ENCODE results near the gene TAS2R38. TPM values are rescaled to one million over a fixed set of nuclear protein-coding genes. Genes with fewer than 3 reads are reported as not detected.
"Not testable (repeated sequence)": the region's sequence is repeated elsewhere in the genome, so short reads cannot be mapped to it uniquely, and the experiment has no call there.

Gene TAS2R38
- polyA plus RNA-seq, 1 donor from 2014 or later: not detected

DNA sequence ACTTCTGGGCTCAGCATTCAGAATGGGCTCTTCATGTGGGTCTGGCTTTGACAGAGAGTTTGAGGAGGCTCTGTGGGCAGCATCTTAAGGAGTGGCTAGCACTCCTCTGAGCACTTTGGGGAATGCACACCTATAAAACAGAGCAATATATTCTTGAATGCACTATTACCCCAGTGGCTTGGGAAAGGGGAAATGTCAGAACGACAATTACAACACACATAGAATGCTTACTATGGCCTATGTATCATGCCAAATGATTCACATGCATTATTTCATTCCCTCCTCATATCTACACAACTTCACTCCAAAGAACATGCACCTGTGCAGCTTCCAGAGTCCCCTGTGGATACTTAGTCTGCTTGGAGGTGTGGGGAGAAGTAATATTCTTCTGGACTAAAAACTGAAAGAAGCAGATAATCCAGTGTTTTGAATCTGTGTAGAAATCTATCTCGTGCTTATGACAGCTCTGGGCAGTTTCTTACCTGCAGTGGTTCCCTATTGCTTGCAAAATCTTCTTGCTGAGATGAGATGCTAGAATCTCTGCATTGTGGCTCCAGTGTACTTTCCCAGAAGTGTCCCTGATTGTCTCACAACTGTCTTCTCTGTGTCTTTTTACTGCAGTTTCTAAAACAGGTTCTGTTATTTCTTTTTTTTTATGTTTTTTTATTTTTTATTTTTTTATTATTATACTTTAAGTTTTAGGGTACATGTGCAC is 16.6 kb upstream of the TAS2R38 start:
- Mint-ChIP-seq H3K27me3 (peaks cover 1% of the 10 kb centered on the region), H3K27ac (no peak overlapping the region), H3K4me1 (no peaks in the 10 kb centered on the region), H3K36me3 (no peaks in the 10 kb centered on the region), H3K9me3 (peaks cover 0 to 8% (median 0%) of the 10 kb centered on the region in 3 donors), H3K4me3 (no peak overlapping the region)

DNA sequence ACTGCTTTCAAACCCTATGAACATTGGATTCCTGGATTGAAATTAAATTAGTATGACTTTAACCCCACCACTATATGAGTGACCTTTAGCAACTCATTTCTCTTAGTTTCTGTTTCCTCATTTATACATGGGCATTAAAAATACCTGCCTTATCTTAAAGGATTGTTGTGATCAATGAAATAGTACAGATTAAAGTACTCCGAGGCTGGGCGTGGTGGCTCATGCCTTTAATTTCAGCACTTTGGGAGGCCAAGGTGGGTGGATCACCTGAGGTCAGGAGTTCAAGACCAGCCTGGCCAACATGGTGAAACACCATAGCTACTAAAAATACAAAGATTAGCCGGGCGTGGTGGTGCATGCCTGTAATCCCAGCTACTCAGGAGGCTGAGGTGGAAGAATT is 14.2 kb upstream of the TAS2R38 start:
- H3K27ac Mint-ChIP-seq, H3K36me3 Mint-ChIP-seq, H3K4me1 Mint-ChIP-seq, H3K4me3 Mint-ChIP-seq, H3K9me3 Mint-ChIP-seq, H3K27me3 Mint-ChIP-seq: not testable (repeated sequence)

DNA sequence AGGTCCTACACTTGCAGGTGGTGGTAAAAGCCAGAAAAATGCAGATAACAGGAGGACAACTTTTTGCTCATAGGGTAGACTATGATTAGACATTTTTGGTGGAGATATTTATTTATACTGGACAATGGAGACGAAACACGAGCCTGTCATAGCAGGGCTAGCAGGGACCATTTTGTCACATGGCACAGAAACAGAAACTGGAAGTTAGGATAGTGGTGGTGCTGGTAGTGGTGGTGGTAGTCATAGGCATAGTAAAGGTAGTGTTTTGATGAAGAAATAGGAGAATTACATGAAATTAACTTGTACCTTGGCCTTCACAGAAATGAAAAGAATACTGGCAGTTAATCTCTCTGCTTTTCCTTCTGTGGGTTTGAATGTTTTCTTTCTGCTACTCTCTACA is 13.3 kb upstream of the TAS2R38 start:
- H3K27me3 Mint-ChIP-seq: peaks cover 1% of the 10 kb centered on the region
- peaks cover 0 to 5% (median 0%) of the 10 kb centered on the region in 3 donors for H3K9me3 Mint-ChIP-seq
- no peaks in the 10 kb centered on the region for H3K4me1 Mint-ChIP-seq
- no peak overlapping the region for H3K4me3 Mint-ChIP-seq
- no peaks in the 10 kb centered on the region for H3K36me3 Mint-ChIP-seq
- no peak overlapping the region for H3K27ac Mint-ChIP-seq

DNA sequence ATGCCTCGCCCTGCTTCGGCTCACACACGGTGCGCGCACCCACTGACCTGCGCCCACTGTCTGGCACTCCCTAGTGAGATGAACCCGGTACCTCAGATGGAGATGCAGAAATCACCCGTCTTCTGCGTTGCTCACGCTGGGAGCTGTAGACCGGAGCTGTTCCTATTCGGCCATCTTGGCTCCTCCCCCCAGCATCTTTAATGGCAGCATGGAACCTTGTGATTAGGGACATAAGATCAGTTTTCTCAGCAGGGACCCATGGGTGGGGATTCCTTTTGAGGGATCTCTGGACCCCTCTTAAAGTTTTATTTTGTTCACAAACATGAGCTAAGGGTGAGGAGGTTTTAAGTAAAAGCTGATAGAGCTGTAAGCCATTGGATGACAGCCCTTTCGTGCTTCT is 12.4 kb upstream of the TAS2R38 start:
- not testable (repeated sequence) for H3K4me3 Mint-ChIP-seq, H3K9me3 Mint-ChIP-seq, H3K27ac Mint-ChIP-seq, H3K27me3 Mint-ChIP-seq, H3K4me1 Mint-ChIP-seq, H3K36me3 Mint-ChIP-seq

DNA sequence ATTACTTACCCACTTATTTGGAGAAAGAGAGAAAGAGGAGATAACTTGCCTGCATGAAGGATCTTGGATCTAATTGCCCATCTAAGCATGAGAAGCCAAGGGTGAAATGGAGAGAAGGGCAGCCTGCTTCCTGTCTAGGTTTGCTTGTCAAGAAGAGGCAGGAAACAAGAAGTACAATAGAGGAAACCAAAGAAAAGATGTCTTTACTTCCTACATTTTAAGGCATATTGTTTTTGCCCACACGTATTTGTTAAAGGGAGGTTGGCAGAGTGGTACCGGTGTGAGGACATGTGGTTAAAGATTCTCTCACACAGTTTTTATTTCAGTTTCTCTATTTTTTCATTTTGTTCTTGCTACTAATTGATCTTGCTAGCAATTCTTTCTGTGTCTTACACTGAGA is 6.0 kb upstream of the TAS2R38 start:
- Mint-ChIP-seq H3K4me3 (no peak overlapping the region), H3K36me3 (no peaks in the 10 kb centered on the region), H3K4me1 (peaks cover 0 to 10% (median 7%) of the 10 kb centered on the region in 3 donors), H3K27me3 (peaks cover 1% of the 10 kb centered on the region), H3K9me3 (peaks cover 0 to 5% (median 0%) of the 10 kb centered on the region in 3 donors), H3K27ac (no peak overlapping the region)

DNA sequence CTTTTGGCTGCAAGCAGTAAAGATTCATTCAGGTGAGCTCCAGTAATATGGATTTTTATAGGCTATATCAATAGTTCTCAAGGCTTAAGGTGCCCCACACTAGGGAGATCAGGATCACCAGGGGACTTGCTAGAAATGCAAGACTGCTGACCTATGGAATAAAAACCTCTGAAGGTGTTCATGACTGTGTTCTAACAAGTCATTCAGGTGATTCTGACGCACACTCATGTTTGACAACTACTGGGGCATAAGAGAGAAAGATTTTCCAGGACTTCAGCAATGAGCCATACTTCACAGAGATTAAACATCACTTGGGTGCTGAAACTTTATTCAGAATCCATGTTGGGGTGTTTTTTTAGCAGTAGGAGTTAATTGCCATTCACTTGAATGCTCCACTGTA is 4.8 kb upstream of the TAS2R38 start:
- peaks cover 0 to 10% (median 7%) of the 10 kb centered on the region in 3 donors for H3K4me1 Mint-ChIP-seq
- H3K9me3 Mint-ChIP-seq: peaks cover 0 to 5% (median 0%) of the 10 kb centered on the region in 3 donors
- H3K4me3 Mint-ChIP-seq: peak overlapping the region in 1 of 4 donors; percentile 34
- H3K27ac Mint-ChIP-seq: no peak overlapping the region
- H3K36me3 Mint-ChIP-seq: no peaks in the 10 kb centered on the region
- peaks cover 1% of the 10 kb centered on the region for H3K27me3 Mint-ChIP-seq

DNA sequence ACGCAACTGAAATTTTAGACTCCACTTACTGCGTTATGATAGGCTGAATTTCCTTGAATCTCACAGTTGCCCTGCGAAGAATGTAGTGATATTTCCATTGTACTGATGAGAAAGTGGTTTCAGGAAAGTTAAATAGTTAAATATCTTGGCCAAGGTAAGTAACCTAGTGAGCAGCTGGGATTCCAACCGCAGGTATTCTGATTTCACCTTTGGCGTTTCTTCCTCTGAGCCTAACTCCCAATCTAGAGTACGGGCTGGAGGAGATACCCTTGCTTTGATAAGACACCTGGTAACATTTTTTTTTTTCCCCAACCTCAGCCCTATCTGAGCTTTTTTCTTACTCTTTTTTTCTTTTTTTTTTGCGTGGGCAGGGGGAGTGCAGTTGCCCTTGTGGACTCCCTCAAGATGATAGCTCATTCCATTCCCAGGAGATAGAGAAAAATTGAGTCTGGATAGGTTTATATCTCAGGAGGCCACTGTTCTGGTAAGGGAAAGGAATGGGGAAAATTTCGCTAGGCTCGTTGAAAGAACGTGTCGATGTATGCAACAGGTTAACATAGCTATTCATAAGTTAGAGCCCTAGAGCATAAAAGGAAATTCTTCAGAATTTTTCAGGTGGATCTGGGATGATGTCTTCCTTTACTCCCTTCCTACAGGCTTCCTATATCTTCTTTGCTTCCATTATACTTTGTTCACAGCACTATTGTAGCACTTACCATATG is 3.1 kb upstream of the TAS2R38 start:
- peaks cover 0 to 10% (median 7%) of the 10 kb centered on the region in 3 donors for H3K4me1 Mint-ChIP-seq
- peak overlapping the region in 2 of 3 donors; percentile 22 to 64 for H3K27ac Mint-ChIP-seq
- no peaks in the 10 kb centered on the region for H3K36me3 Mint-ChIP-seq
- peak overlapping the region; percentile 6 to 89 (median 78) for H3K4me3 Mint-ChIP-seq
- peaks cover 0 to 5% (median 0%) of the 10 kb centered on the region in 3 donors for H3K9me3 Mint-ChIP-seq
- H3K27me3 Mint-ChIP-seq: peaks cover 1% of the 10 kb centered on the region

DNA sequence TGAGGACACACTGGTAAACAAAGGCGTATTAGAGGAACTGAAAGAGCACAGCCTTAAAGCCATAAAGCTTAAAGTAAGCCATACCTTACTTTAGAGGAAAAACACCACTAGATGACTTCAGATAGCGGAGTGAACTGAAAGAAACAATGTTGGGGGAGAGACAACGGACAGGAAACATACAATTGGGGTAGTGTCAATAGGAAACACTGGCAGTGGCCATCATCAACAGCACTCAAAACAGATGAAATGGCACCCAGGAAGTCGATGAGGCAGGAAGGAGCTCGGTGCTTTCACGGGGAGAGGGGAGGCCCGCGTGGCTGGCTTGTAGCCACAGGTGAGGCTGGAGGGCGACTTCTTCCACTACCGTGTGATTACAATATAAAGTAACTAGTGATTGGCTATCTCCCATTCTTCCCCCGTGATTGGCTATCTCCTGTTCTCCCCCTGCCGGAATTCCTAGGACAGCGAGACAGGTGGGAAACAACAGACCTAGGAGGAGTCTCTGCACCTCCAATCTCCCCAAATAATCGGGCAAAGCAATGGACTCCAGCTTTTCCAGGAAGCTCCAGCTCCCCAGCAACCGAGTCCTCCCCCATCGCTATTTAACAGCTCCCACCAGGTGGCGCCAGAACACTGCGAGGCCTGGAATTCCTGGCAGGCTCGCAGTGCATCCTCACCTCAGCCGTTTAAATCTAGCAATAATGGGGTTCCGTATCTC is 2.4 kb upstream of the TAS2R38 start:
- Mint-ChIP-seq H3K36me3 (no peaks in the 10 kb centered on the region), H3K4me1 (peaks cover 0 to 10% (median 7%) of the 10 kb centered on the region in 3 donors), H3K4me3 (peak overlapping the region; percentile 6 to 89 (median 78)), H3K9me3 (peaks cover 0 to 5% (median 2%) of the 10 kb centered on the region in 3 donors), H3K27ac (peak overlapping the region in 2 of 3 donors; percentile 22 to 64), H3K27me3 (peaks cover 1% of the 10 kb centered on the region)

DNA sequence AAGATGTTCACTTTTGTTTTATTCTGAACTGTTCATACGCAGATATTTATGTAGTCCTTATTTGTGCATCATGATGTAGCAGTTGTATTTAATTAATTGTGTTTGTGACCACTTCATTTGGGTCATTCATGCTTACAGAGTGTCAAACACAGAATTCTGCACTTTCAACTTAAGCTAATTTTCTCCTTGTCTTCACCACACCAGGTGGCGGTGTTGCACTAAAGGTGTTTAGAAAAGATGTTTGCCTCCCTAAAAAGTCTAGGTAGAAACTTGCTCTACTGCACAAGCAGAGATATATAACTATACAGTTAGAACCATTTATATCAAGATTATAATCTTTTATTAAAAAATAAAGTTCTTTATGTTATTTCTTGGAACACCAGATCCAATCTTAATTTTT is 1.3 kb upstream of the TAS2R38 start:
- Mint-ChIP-seq H3K4me1 (peaks cover 0 to 10% (median 7%) of the 10 kb centered on the region in 3 donors), H3K36me3 (no peaks in the 10 kb centered on the region), H3K27me3 (peaks cover 1% of the 10 kb centered on the region), H3K27ac (no peak overlapping the region), H3K4me3 (no peak overlapping the region), H3K9me3 (peaks cover 0 to 5% (median 2%) of the 10 kb centered on the region in 3 donors)

DNA sequence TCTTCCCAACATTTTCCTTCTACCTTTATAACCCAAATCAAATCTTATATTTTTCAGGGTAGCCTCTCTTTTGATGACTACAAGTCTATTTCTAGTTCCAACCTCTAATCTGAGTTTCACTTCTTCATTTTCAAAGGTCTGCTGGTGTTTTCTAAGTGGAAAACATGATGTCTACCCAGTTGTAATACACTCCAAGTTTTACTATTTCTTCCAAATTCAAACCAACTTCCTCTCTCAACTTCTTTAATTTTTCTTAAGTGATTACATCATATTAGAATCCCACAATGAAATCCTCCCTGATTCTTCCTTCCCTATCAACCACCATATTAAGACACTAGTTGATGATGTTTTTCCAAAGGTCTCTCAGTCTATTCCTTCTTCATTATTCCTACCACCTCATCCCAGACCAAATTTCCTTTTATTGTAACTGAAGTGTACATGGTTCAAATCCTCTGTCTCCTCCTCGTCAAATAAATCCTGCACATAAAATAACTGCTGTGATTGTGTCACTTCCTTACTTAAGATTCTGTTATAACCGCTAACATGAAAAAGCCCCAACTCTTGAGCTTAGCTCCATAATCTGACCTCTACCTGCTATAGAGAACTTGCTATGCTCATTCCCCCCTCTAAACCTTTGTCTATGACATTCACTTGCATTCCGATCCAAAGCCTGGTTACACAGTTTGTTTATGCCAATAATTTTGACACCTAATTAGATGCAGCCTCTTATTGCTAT is 12.7 kb downstream of the TAS2R38 start:
- Mint-ChIP-seq H3K9me3 (peaks cover 0 to 18% (median 6%) of the 10 kb centered on the region in 3 donors), H3K4me3 (peak overlapping the region in 1 of 4 donors; percentile 71), H3K36me3 (no peaks in the 10 kb centered on the region), H3K27ac (no peak overlapping the region), H3K27me3 (no peaks in the 10 kb centered on the region), H3K4me1 (peaks cover 0 to 10% (median 6%) of the 10 kb centered on the region in 3 donors)

DNA sequence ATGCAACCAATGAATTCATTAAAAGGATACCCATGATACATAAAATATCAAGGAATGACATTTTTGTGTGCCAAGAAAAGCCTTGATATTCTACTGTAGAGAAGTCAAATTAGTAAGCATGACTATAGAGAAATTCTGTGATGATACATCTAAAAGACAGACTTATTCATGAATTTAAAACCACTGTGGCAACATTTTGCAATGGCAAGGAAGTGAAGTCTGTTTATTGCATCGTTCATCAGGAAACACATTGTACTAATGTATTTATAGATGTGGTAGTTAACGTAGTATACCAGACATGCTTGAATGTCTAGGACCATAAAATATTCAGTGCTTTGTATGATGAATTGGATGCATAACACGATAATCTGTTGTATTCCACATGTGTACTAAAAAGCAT is 17.5 kb downstream of the TAS2R38 start:
- H3K27me3 Mint-ChIP-seq: no peaks in the 10 kb centered on the region
- H3K4me1 Mint-ChIP-seq: peaks cover 0 to 7% (median 6%) of the 10 kb centered on the region in 3 donors
- H3K27ac Mint-ChIP-seq: no peak overlapping the region
- no peaks in the 10 kb centered on the region for H3K36me3 Mint-ChIP-seq
- H3K4me3 Mint-ChIP-seq: no peak overlapping the region
- H3K9me3 Mint-ChIP-seq: peaks cover 3 to 6% (median 4%) of the 10 kb centered on the region in 3 donors

DNA sequence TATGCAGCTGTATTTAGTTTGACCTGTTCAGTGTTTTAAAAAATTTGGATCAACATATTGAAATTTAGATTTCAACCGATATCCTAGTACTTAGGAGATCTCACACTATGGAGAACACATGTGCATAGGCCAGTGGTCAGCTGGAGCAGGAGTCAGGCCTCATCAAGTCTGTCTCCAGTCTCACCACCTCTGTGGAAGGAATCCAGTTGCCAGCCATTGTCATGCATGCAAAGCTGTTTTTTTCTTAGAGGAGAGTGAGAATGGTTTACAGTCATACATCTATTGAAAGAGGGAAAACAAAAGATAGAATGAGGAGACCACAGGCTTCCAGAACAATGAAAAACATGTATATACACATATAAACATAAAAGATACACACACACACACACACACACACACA is 19.2 kb downstream of the TAS2R38 start:
- Mint-ChIP-seq H3K9me3 (peaks cover 3 to 4% (median 3%) of the 10 kb centered on the region in 3 donors), H3K36me3 (no peaks in the 10 kb centered on the region), H3K4me3 (no peak overlapping the region), H3K4me1 (no peaks in the 10 kb centered on the region), H3K27me3 (no peaks in the 10 kb centered on the region), H3K27ac (no peak overlapping the region)

DNA sequence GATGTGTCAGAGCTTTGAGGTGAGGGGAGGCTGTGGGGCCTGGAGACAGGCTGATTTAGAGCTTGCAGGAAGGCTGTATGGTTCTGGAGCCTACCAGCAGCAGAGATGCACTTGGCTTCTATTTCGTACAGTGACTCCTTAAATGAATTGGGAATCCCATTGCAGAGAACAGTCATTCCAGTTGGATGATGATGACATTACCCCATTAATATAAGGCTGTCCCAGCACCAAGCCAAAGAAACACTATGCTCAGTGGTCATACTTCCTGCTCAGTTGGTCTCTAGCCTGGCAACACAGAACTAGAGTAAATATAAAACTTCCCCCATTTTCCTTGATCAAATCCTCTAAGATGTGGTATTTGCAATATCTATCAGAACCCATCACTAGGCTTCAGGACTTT is 21.1 kb downstream of the TAS2R38 start:
- Mint-ChIP-seq H3K9me3 (peaks cover 0 to 3% (median 3%) of the 10 kb centered on the region in 3 donors), H3K36me3 (no peaks in the 10 kb centered on the region), H3K27me3 (no peaks in the 10 kb centered on the region), H3K4me3 (no peak overlapping the region), H3K27ac (no peak overlapping the region), H3K4me1 (no peaks in the 10 kb centered on the region)

DNA sequence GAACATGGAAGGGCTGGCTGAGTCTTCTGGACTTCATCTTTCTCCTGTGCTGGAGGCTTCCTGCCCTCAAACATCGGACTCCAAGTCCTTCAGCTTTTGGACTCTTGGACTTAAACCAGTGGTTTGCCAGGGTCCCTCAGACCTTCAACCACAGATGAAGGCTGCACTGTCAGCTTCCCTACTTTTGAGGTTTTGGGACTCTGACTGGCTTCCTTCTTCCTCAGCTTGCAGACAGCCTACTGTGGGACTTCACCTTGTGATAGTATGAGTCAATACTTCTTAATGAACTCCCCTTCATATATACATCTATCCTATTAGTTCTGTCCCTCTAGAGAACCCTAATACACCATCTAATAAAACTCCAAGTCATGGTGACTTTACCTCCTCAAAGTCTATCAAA is 22.8 kb downstream of the TAS2R38 start:
- H3K27me3 Mint-ChIP-seq: no peaks in the 10 kb centered on the region
- no peaks in the 10 kb centered on the region for H3K36me3 Mint-ChIP-seq
- H3K27ac Mint-ChIP-seq: no peak overlapping the region
- no peaks in the 10 kb centered on the region for H3K4me1 Mint-ChIP-seq
- H3K4me3 Mint-ChIP-seq: no peak overlapping the region
- H3K9me3 Mint-ChIP-seq: peaks cover 0 to 3% (median 3%) of the 10 kb centered on the region in 3 donors
